Measurements from ENCODE around the gene ROBO1. TPM values are rescaled to one million over a fixed set of nuclear protein-coding genes. Genes with fewer than 3 reads are reported as not detected.

ROBO1 gene
- total and polyA plus RNA-seq, 2 of the 13 experiments (the other 11 are each of a cell fraction or from before 2014, with no cell fraction given), result 52.2 to 71.0 TPM

- no peak for TF ChIP-seq ATF5 (CRISPR knock-in tag; IDR thresholded peaks at IDR 0.05; ENCODE audit: low read depth)
- TF ChIP-seq ISL2 (CRISPR knock-in tag; IDR thresholded peaks at IDR 0.05), result no peak
- TF ChIP-seq ONECUT2 (CRISPR knock-in tag; IDR thresholded peaks at IDR 0.05), result no peak
- no peak for TF ChIP-seq RFXAP (CRISPR knock-in tag; IDR thresholded peaks at IDR 0.05; ENCODE audit: borderline replicate concordance)
These were observed 580.4 kb downstream of the ROBO1 start (continued) for GRCh38 chr3:79187426-79187825.

DNA sequence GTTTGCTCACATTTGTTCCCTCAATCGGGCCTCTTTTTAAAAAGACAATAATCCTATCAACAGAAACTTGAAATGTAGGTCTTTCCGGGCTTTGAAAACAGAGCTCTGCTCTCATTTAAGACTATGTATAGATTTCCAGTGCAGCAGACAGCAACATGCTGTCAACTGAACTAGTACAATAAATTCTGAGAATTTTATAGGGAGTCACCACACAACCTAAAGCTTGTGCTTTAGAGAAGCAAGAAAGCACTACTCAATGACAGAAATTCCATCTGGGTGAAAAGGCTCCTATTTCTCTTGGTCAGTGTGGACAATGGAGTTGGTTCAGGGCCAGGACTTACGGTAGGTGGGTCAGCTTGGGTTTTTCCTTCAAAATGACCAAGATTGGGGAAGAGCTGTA is 583.5 kb downstream of the ROBO1 start:
- H3K36me3 ChIP-seq (replicated peaks in 1 of 2; ENCODE audit: control insufficient read depth in 1 of 2, insufficient read depth in 2 of 2, low read length in 2 of 2), result no peaks in the 10 kb centered on the region
- H2AFZ ChIP-seq (ENCODE audit: low read length), result no peak overlapping the region
- WGBS (ENCODE audit: low lambda C conversion rate), result 2% methylated on average over 3 of the region's 3 CpGs
- FAIRE-seq, result no peak
- H3K79me2 ChIP-seq (ENCODE audit: insufficient read depth, low read length), result no peaks in the 10 kb centered on the region
- CTCF ChIA-PET (ENCODE audit: low intra/inter-chr PET ratio, low total read pairs), result no interaction called here
- in situ Hi-C loops (cut with HindIII; ENCODE audit: extremely low pct_ligation_motif_present, low pct_unique_long_range_greater_than_20kb), result no loop called here
- DNase-seq (ENCODE audit: low spot score), result no peak
- intact Hi-C loops (cut with micrococcal nuclease; ENCODE audit: unreplicated experiment), result no loop called here
- no peak for ATAC-seq
- POLR2A ChIA-PET, result no interaction called here
- BruUV-seq (replicated peaks), result no TSS peak
- no peak overlapping the region for H3K4me3 ChIP-seq (replicated peaks in 1 of 3; ENCODE audit: insufficient read depth in 1 of 3, low read depth in 2 of 3, low read length in 3 of 3)
- no peak overlapping the region for H3K9ac ChIP-seq (ENCODE audit: insufficient read depth, low read depth, low read length)
- peaks cover 0 to 1% of the 10 kb centered on the region in 2 experiments; a peak in 1 of 5 replicates for H3K27me3 ChIP-seq (ENCODE audit: control insufficient read depth in 1 of 2, insufficient read depth in 2 of 2, low read length in 2 of 2)
- no peaks in the 10 kb centered on the region for H4K20me1 ChIP-seq (ENCODE audit: insufficient read depth, low read length)
- H3K4me1 ChIP-seq (ENCODE audit: insufficient read depth, low read length), result no peaks in the 10 kb centered on the region
- no peak overlapping the region for H3K4me2 ChIP-seq (ENCODE audit: low read depth, low read length)
- H3K9me3 ChIP-seq (ENCODE audit: low read length), result no peaks in the 10 kb centered on the region
- H3K27ac ChIP-seq (ENCODE audit: extremely low read length, insufficient read depth, low read length), result no peak overlapping the region
- TF ChIP-seq ZNF17 (CRISPR knock-in tag; IDR thresholded peaks at IDR 0.05) (no peak), HOXA7 (CRISPR knock-in tag; IDR thresholded peaks at IDR 0.05) (no peak), SNAI1 (CRISPR knock-in tag; IDR thresholded peaks at IDR 0.05; ENCODE audit: borderline replicate concordance) (no peak), MED8 (CRISPR knock-in tag; IDR thresholded peaks at IDR 0.05; ENCODE audit: insufficient replicate concordance) (no peak), BCLAF1 (IDR thresholded peaks at IDR 0.05) (no peak), HIC2 (CRISPR knock-in tag; IDR thresholded peaks at IDR 0.05; ENCODE audit: low read depth) (no peak), REST (IDR thresholded peaks at IDR 0.05; ENCODE audit: borderline replicate concordance in 1 of 2, low read depth in 1 of 2, low read length in 2 of 2) (no peak), GRHL1 (CRISPR knock-in tag; conservative IDR thresholded peaks at IDR 0.05) (no peak)
